ENCODE data around the gene RGS7. TPM values are rescaled to one million over a fixed set of nuclear protein-coding genes. Genes with fewer than 3 reads are reported as not detected.
"Not testable (repeated sequence)": the region's sequence is repeated elsewhere in the genome, so short reads cannot be mapped to it uniquely, and the experiment has no call there.

The RGS7 gene
- total and polyA plus RNA-seq, 5 donors: 0.02 TPM; not detected in 4

- Histone ChIP-seq H3K9me3 (ENCODE audit: control insufficient read depth, low read length) (peaks cover 2% of the 10 kb centered on the region), H3K4me1 (ENCODE audit: control insufficient read depth, insufficient read depth, low read length) (no peaks in the 10 kb centered on the region), H3K27ac (ENCODE audit: low read length) (no peak overlapping the region), H3K27me3 (ENCODE audit: control insufficient read depth, insufficient read depth) (no peaks in the 10 kb centered on the region), H3K4me3 (ENCODE audit: low read length) (no peak overlapping the region)
- DNase-seq (no peak), ATAC-seq (no peak)
- intact Hi-C loops (cut with DNase I): no loop called here
- 77% methylated on average over 12 of the region's 12 CpGs for WGBS
Measured at GRCh38 chr1:241306125-241306790, 50.7 kb downstream of the RGS7 start.

GRCh38 chr1:241302024-241302423 is 55.0 kb downstream of the RGS7 start:
- H3K4me3 ChIP-seq (ENCODE audit: low read length); H3K27me3 ChIP-seq (ENCODE audit: control insufficient read depth, insufficient read depth); intact Hi-C loops (cut with DNase I); H3K9me3 ChIP-seq (ENCODE audit: control insufficient read depth, low read length); ATAC-seq; H3K27ac ChIP-seq (ENCODE audit: low read length); DNase-seq; H3K4me1 ChIP-seq (ENCODE audit: control insufficient read depth, insufficient read depth, low read length): not testable (repeated sequence)
- WGBS: 73% methylated on average over 11 of the region's 11 CpGs

GRCh38 chr1:241299347-241299746 is 57.7 kb downstream of the RGS7 start:
- DNase-seq (no peak), ATAC-seq (no peak)
- H3K27me3 ChIP-seq (ENCODE audit: control insufficient read depth, insufficient read depth): no peaks in the 10 kb centered on the region
- WGBS: 89% methylated on average over 2 of the region's 2 CpGs
- H3K4me1 ChIP-seq (ENCODE audit: control insufficient read depth, insufficient read depth, low read length): no peaks in the 10 kb centered on the region
- H3K9me3 ChIP-seq (ENCODE audit: control insufficient read depth, low read length): peaks cover 2% of the 10 kb centered on the region
- intact Hi-C loops (cut with DNase I): no loop called here
- no peak overlapping the region for H3K27ac ChIP-seq (ENCODE audit: low read length)
- H3K4me3 ChIP-seq (ENCODE audit: low read length): no peak overlapping the region

GRCh38 chr1:241292973-241293372 is 64.0 kb downstream of the RGS7 start:
- WGBS: 87% methylated on average over 4 of the region's 4 CpGs
- intact Hi-C loops (cut with DNase I): no loop called here

GRCh38 chr1:241291548-241291947 is 65.5 kb downstream of the RGS7 start:
- H3K9me3 ChIP-seq (ENCODE audit: control insufficient read depth, low read length); DNase-seq; H3K4me3 ChIP-seq (ENCODE audit: low read length); intact Hi-C loops (cut with DNase I); H3K4me1 ChIP-seq (ENCODE audit: control insufficient read depth, insufficient read depth, low read length); ATAC-seq; H3K27ac ChIP-seq (ENCODE audit: low read length); H3K27me3 ChIP-seq (ENCODE audit: control insufficient read depth, insufficient read depth): not testable (repeated sequence)
- WGBS: 82% methylated on average over 8 of the region's 8 CpGs

More at GRCh38 chr1:241292973-241293372, 64.0 kb downstream of the RGS7 start:
- no peaks in the 10 kb centered on the region for H3K9me3 ChIP-seq (ENCODE audit: control insufficient read depth, low read length)
- DNase-seq (no peak), ATAC-seq (no peak)
- no peak overlapping the region for H3K4me3 ChIP-seq (ENCODE audit: low read length)
- H3K4me1 ChIP-seq (ENCODE audit: control insufficient read depth, insufficient read depth, low read length): no peaks in the 10 kb centered on the region
- no peaks in the 10 kb centered on the region for H3K27me3 ChIP-seq (ENCODE audit: control insufficient read depth, insufficient read depth)
- no peak overlapping the region for H3K27ac ChIP-seq (ENCODE audit: low read length)

- no peak for DNase-seq
- Histone ChIP-seq H3K4me3 (ENCODE audit: low read length) (no peak overlapping the region), H3K4me1 (ENCODE audit: control insufficient read depth, insufficient read depth, low read length) (no peaks in the 10 kb centered on the region), H3K9me3 (ENCODE audit: control insufficient read depth, low read length) (no peaks in the 10 kb centered on the region), H3K27ac (ENCODE audit: low read length) (no peak overlapping the region), H3K27me3 (ENCODE audit: control insufficient read depth, insufficient read depth) (no peaks in the 10 kb centered on the region)
- WGBS: 84% methylated on average over 1 of the region's 1 CpG
- no peak for ATAC-seq
- intact Hi-C loops (cut with DNase I): no loop called here
Measured at GRCh38 chr1:241286486-241286885, 70.5 kb downstream of the RGS7 start.

- Histone ChIP-seq H3K4me3 (ENCODE audit: low read length) (no peak overlapping the region), H3K27ac (ENCODE audit: low read length) (no peak overlapping the region), H3K4me1 (ENCODE audit: control insufficient read depth, insufficient read depth, low read length) (no peaks in the 10 kb centered on the region), H3K27me3 (ENCODE audit: control insufficient read depth, insufficient read depth) (no peaks in the 10 kb centered on the region), H3K9me3 (ENCODE audit: control insufficient read depth, low read length) (peaks cover 2% of the 10 kb centered on the region)
- WGBS: 62% methylated on average over 3 of the region's 3 CpGs
- intact Hi-C loops (cut with DNase I): no loop called here
- DNase-seq (no peak), ATAC-seq (no peak)
Measured at GRCh38 chr1:241276391-241276790, 80.6 kb downstream of the RGS7 start.

GRCh38 chr1:241275981-241276380 is 81.0 kb downstream of the RGS7 start:
- Histone ChIP-seq H3K4me1 (ENCODE audit: control insufficient read depth, insufficient read depth, low read length) (no peaks in the 10 kb centered on the region), H3K27ac (ENCODE audit: low read length) (no peak overlapping the region), H3K27me3 (ENCODE audit: control insufficient read depth, insufficient read depth) (no peaks in the 10 kb centered on the region), H3K4me3 (ENCODE audit: low read length) (no peak overlapping the region), H3K9me3 (ENCODE audit: control insufficient read depth, low read length) (peaks cover 2% of the 10 kb centered on the region)
- intact Hi-C loops (cut with DNase I): no loop called here
- DNase-seq (no peak), ATAC-seq (no peak)
- 78% methylated on average over 5 of the region's 5 CpGs for whole genome bisulfite sequencing

- intact Hi-C loops (cut with DNase I): no loop called here
- ATAC-seq: no peak
- 68% methylated on average over 5 of the region's 5 CpGs for WGBS
Measured at GRCh38 chr1:241275226-241275625, 81.8 kb downstream of the RGS7 start.

GRCh38 chr1:241274693-241275092 is 82.3 kb downstream of the RGS7 start:
- peaks cover 2% of the 10 kb centered on the region for H3K9me3 ChIP-seq (ENCODE audit: control insufficient read depth, low read length)
- DNase-seq (no peak), ATAC-seq (no peak)
- intact Hi-C loops (cut with DNase I): no loop called here
- H3K4me1 ChIP-seq (ENCODE audit: control insufficient read depth, insufficient read depth, low read length): no peaks in the 10 kb centered on the region
- WGBS: 63% methylated on average over 4 of the region's 4 CpGs
- H3K4me3 ChIP-seq (ENCODE audit: low read length): no peak overlapping the region
- H3K27me3 ChIP-seq (ENCODE audit: control insufficient read depth, insufficient read depth): no peaks in the 10 kb centered on the region
- H3K27ac ChIP-seq (ENCODE audit: low read length): no peak overlapping the region

More at GRCh38 chr1:241275226-241275625, 81.8 kb downstream of the RGS7 start:
- no peak overlapping the region for H3K27ac ChIP-seq (ENCODE audit: low read length)
- DNase-seq: no peak
- H3K4me1 ChIP-seq (ENCODE audit: control insufficient read depth, insufficient read depth, low read length): no peaks in the 10 kb centered on the region
- H3K9me3 ChIP-seq (ENCODE audit: control insufficient read depth, low read length): peaks cover 2% of the 10 kb centered on the region
- no peak overlapping the region for H3K4me3 ChIP-seq (ENCODE audit: low read length)
- no peaks in the 10 kb centered on the region for H3K27me3 ChIP-seq (ENCODE audit: control insufficient read depth, insufficient read depth)

- H3K4me1 ChIP-seq (ENCODE audit: control insufficient read depth, insufficient read depth, low read length): no peaks in the 10 kb centered on the region
- no peak for ATAC-seq
- no peak overlapping the region for H3K4me3 ChIP-seq (ENCODE audit: low read length)
- no peak overlapping the region for H3K27ac ChIP-seq (ENCODE audit: low read length)
- intact Hi-C loops (cut with DNase I): no loop called here
- peaks cover 2% of the 10 kb centered on the region for H3K9me3 ChIP-seq (ENCODE audit: control insufficient read depth, low read length)
- DNase-seq: no peak
- no peaks in the 10 kb centered on the region for H3K27me3 ChIP-seq (ENCODE audit: control insufficient read depth, insufficient read depth)
Measured at GRCh38 chr1:241272828-241273227, 84.2 kb downstream of the RGS7 start.

- Histone ChIP-seq H3K4me3 (ENCODE audit: low read length) (no peak overlapping the region), H3K9me3 (ENCODE audit: control insufficient read depth, low read length) (peaks cover 2% of the 10 kb centered on the region), H3K4me1 (ENCODE audit: control insufficient read depth, insufficient read depth, low read length) (no peaks in the 10 kb centered on the region), H3K27me3 (ENCODE audit: control insufficient read depth, insufficient read depth) (no peaks in the 10 kb centered on the region), H3K27ac (ENCODE audit: low read length) (no peak overlapping the region)
- 89% methylated on average over 1 of the region's 1 CpG for WGBS
- DNase-seq (no peak), ATAC-seq (no peak)
- intact Hi-C loops (cut with DNase I): no loop called here
Measured at GRCh38 chr1:241271427-241271826, 85.6 kb downstream of the RGS7 start.
